Posterior cingulate gyrus (tissue), 11 donors: ENCODE results near the gene ETFB.

Experiments used
- DNase-seq, 10 donors: peaks; one replicate each; pipeline versions ENCODE4 v3.0.0 to v3.0.0-alpha.2; 2020 to 2021; ENCODE audit warnings: mixed read lengths in 3 of 10
- intact Hi-C: fragments of 100-400 bp; cut with DNase I; formaldehyde crosslinking; loops from one replicate; pipeline ENCODE4 v1.15.1; 2023

Gene ETFB

DNA sequence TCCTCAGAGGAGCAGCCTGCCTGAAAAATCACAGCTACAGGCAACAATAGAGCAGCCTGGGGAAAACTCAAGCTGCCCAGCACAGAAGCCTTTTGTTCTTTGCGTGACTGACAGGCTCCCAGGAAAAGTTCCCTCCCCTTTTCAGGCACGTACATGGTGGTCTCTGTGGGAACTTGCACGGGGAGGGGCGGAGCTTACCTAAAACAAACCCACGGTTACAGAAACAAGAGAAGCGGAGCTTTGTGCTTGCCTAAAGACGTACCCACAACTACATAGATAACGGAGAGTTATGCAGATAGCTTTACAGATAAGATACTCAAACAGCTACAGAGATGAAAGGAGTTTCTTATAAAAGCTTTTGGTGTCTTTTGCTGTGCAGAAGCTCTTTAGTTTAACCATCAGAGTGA is 11.4 kb downstream of the ETFB start:
- peak in 7 of 10 donors; percentile 25 to 92 (median 64) for DNase-seq
- intact Hi-C loops, result no loop called here

DNA sequence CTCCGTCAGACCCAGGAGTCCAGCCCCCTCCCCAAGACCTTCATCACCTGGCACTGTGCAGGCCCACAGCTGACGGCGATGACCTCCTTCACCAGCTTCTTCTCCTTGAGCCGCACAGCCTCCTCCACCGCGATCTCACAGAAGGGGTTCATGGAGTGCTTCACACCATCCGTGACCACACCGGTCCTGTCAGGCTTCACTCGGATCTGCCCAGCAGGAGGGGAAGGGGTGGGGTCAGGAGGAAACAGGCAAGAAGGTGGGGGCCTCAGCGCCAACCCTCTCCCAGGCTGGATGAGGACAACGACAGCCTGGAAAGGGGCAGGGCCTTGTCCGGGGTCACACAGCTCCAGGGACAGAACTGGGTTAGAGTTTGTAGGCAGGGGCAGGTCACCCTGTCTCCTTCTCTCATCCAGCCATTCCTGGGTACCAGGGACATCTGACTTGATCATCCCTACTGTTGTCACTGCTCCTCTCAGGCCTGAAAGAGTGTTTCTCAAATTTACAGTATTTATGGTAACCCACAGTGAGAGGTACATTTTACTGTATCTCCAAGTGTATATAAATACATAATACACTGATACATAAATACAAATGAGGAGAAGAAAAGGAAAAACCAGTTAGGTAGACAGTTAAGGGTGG is 12.0 kb downstream of the ETFB start:
- peak in 3 of 10 donors; percentile 38 to 76 (median 66) for DNase-seq
- intact Hi-C loops, result no loop called here

DNA sequence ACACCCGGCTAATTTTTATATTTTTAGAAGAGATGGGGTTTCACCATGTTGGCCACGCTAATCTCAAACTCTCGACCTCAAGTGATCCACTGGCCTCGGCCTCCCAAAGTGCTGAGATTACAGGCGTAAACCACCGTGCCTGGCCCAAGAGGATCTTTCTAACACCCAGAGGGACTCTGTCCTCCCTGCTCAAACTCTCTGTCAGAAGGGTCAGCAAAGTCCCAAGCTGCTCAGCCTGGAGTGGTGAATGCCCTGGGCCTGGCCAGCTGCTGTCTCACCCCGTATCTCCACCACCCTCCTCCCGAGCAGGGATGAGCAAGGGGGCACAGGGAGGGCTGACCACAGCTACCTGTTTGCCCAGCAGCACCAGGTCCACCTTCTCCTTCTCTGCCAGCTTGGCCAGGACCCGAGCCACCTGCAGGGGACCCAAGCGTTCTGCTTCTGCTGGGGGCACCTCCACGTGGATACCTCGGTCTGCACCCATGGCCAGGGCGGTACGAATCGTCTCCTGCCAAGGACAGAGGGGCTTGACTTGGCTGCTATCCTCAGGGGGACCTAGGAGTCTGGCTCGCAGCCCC is 13.3 kb downstream of the ETFB start:
- DNase-seq, result peak in 2 of 10 donors; percentile 46 to 49
- intact Hi-C loops, result no loop called here

DNA sequence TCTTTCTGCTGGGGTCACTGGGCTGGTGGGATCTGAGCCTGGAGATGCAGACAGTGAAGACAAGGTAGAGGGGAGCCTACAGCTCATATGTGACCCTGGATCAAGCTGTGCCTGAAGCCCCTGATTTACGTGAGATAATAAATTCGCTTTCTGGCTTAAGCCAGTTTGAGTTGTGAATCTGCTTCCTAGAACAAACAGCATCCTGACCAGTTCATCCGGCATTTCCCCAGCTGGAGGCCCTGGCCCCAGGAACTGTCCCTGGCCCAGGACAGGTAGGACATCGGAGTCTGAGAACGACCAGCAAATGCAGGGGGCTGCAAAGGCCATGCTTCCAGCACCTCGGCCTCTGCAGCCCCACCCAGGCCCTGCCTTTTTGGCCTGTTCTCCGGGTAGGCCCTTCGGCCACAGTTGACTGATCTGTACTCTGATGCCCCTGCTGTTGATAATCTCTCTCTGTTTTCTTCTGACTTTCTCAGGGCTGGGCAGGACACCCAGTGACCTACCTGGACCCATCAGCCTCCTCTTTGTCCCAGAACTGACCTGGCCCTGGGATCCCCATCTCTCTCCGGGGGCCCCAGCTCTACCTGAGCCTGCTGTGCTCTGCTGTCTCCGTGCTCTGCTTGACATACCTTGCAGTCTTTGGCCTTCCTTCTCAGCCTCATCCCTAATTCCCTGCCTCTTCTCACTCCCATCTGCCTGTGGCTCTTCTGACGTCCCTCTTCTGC is 14.8 kb downstream of the ETFB start:
- peak in 2 of 10 donors; percentile 15 to 27 for DNase-seq
- intact Hi-C loops, result no loop called here

DNA sequence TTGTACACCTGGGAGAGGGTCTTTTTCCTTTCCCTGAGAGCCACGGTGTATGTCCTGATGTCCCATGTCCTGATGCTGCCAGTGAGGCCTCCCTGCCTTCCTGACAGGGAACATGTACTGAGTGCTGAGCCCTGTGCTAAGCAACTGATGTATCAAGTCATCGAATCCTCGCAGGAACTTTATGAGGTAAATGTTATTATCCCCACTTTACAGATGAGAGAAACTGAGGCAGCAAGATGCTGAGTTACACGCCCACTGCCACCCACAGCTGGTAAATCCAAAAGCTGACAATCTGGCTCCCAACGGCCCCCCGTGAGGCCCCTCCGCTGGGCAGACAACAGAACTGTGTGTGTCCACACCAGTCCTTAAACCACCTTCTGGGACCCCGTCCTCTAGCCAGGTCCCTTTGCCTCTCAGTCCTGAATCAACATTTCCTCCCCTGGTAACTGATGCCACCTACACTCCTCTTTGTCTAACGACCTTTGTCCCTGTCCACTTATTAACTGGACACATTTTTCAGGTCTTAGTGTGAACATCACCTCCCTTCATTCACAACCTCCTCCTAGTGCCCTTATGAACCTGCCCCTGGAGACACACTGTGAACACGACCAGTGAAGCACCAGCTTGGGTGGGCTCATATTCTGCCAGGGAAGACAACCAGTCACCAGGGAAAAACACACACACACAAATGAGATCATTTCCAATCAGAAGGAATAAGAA is 18.8 kb downstream of the ETFB start:
- intact Hi-C loops, result no loop called here
- peak in 3 of 10 donors; percentile 21 to 57 (median 23) for DNase-seq

DNA sequence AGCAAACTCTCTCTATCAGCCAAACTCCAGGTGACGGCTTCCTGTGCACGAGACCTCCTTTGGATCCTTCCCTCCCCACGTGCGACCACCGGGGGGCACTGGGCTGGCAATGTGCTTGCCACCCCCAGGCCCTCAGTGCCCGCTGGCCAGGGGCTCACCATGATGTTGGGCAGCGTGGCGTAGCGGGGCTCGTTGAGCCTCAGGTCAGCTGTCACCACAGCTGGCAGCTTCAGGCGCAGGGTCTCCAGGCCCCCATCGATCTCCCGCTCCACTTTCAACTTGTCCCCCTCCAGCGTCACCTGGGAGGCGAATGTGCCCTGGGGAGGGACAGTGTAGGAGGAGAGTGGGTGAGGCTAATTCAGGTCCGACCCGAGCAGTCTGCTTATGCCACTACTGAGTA is 19.4 kb downstream of the ETFB start:
- intact Hi-C loops, result no loop called here
- DNase-seq, result peak in 3 of 10 donors; percentile 38 to 57 (median 47)

DNA sequence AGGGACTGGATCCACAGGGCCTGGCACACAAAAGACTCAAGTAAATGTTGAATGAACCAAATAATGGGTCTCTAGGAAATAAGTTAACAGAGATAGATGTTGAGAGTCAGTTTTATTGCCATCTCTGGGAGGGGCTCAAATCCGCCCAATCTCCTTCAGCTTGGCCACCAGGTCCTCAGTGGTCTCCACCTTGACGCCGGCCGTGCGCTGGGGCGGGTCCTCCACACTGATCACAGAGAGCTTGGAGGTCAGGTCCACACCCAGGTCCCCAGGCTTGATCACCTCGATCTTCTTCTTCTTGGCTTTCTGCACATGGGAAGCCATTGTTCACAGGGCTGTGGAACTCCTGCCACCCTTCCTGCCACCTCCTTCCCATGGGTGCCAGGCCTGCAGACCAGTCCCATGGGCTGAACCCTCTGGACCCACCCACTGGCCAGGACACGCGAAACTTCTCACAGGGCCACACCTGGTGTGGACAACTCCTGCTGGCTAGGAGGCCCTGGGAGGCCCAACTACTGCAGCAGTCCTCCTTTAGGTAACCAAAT is 21.0 kb downstream of the ETFB start:
- intact Hi-C loops, result no loop called here
- DNase-seq, result peak in 3 of 10 donors; percentile 53 to 71 (median 59)

DNA sequence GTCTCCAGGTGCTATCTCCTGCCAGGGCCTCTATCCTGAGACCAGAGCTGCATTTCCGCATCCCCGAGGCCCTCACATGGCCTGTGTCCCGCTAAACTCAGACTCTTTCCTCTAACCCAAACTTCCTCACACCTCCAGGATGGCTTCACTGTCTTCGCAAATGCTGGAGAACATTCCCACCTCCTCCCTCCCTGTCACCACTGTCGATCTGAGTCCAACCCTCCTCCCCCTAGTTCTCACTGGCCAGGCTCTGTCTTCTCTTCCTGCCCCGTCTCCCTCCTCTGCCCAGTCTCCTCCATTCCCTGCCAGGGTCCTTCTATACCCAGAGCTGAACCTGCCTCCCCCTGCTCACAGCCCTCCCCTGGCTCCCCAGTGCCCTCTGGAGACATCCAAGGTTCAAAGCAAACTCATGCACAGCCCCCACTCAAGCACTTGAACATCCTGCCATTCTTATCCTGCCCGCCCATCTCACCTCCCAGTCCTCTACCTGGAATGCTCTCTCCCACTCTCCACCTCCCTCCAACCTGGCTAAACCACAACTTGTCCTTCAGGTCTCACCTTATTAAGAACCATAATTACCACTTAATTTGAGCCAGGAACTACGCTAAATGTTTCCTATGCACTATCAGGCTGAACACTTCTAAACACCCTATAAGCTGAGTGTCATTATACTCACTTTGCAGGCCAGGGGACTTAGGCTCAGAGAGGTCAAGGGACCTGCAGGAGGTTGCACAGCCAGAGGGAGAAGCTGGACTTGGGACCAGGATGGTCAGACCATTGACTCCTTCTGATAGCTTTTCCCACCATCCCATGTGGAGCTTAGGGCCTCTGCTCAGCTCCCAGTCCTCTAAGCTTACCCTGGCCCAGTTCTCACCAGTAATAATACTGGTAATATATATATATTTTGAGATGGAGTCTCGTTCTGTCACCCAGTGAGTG is 23.3 kb downstream of the ETFB start:
- intact Hi-C loops, result no loop called here
- DNase-seq, result peak in 3 of 10 donors; percentile 30 to 37 (median 34)

DNA sequence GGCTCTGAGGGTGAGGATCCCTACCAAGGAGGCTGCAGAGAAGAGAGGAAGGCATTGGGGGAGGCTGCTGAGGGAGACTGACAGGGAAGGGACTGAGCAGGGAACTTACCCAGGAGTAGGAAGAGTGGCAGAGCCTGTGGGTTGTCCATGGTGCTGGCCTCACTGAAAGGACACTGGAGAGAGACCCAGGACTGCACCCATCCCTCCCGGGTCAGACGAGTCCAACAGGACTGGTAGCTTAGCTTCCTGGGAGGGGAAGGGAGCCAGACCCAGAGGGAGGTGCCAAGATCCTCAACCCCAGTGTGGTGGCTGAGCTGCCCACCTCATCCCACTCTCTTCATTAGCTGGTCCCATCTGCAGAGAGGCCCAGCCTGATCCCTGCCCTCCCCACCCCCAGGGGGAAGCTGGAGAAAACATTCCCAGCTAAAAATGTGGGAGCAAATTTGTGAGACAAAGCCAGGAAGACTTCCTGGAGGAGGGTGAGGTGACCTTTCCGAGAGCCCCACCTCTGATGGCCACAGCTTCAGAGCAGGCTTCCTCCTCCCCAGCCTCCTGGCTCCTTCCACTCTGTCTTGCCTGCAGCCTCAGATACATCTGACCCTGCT is 24.1 kb downstream of the ETFB start, which contains the start of gene VSIG10L:
Gene VSIG10L (minus strand): TSS at position 164 of the 605 bp plus-strand sequence. CDS start 15 bp downstream, at position 149.
- intact Hi-C loops, result no loop called here

DNA sequence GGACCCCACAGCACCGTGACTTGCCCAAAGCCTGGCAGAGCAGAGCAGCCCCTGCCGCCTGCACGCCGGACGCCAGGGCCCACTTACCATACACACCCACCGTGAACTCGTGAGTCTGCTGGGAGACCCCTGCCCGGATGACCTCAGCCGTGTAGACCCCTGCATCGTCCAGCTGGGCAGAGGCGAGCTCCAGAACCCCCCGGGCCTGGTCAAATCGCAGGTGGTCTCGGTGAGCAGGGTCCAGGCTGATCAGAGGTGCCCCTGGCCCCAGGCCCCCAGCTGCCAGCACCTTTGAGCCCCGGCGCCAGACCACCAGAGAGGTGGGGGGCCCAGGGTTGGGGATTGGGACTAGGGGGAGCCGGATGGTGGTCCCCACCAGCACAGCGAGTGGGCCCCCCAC is 25.1 kb downstream of the ETFB start:
- peak in 3 of 10 donors; percentile 31 to 82 (median 78) for DNase-seq
- intact Hi-C loops, result no loop called here

More for the DNA sequence above, 24.1 kb downstream of the ETFB start, which contains the start of gene VSIG10L:
- DNase-seq, result peak in 3 of 10 donors; percentile 37 to 69 (median 51)

DNA sequence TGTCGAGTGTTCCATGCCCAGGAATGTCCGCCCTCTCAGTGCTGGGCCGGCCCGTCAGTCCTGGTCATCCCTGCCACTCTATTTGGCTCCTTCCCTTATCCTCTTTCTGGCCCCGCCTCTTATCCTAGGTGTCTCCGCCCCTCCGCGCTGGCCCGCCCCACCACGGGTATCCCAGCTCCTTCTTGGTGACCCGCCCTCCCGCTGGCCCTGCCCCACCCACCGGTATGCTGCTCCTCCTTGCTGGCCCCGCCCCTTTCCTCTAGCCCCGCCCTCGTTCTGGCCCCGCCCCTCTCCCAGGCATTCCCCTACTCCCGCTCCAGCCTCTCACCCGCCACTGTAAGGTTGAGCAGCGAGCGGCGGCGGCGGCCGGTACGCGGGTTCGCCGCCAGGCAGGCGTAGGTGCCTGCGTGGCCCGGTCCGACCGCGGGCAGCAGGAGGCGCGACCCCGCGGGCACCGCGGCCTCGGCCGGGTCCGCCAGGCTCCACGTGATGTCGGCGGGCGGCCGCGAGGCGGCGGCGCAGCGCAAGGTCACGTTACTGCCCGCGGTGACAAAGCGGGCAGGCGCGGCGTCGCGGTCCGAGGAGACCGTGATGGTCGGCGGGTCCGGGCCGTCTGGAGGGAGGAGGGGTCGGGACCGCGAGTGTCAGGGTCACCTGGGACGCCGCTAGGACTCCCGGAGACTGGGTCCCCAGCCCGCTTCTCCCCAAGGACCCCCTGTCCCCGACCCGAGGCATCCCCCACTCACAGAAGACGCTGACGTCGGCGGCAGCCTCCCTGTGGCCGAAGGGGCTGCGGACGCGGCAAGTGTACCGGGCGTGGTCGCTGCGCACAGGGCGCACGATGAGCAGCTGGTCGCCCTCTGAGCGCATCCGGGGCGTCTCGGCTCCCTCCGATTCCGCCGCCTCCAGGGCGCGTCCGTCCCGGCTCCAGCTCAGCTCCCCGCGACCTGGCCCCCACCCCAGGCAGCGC is 26.2 kb downstream of the ETFB start:
- intact Hi-C loops, result loop anchor here (2.0 kb wide), 2 partner anchors 27 to 55 kb away; partner anchors contain the start of gene ETFB
- DNase-seq, result peak; percentile 82 to 99 (median 93)

DNA sequence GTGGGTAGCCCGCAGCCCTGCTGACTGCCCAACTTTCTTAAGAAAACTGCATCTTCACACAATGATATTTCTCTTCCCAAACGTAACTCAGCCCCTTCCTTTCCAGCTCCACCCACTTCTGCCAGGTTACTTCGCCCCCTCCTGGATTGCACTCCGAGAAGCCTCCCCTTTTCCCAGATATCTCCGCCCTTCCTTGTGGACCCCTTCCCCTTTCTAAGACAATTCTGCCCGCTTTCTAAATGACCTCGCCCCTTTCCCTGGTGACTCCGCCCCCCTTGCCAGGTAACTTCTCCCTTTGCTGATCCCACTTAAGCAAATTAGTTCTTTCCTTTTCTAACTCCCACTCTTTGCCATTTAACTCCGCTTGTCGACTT is 26.9 kb downstream of the ETFB start:
- no peak for DNase-seq
- intact Hi-C loops, result loop anchor here (2.0 kb wide), 2 partner anchors 28 to 56 kb away; partner anchors contain the start of gene ETFB

DNA sequence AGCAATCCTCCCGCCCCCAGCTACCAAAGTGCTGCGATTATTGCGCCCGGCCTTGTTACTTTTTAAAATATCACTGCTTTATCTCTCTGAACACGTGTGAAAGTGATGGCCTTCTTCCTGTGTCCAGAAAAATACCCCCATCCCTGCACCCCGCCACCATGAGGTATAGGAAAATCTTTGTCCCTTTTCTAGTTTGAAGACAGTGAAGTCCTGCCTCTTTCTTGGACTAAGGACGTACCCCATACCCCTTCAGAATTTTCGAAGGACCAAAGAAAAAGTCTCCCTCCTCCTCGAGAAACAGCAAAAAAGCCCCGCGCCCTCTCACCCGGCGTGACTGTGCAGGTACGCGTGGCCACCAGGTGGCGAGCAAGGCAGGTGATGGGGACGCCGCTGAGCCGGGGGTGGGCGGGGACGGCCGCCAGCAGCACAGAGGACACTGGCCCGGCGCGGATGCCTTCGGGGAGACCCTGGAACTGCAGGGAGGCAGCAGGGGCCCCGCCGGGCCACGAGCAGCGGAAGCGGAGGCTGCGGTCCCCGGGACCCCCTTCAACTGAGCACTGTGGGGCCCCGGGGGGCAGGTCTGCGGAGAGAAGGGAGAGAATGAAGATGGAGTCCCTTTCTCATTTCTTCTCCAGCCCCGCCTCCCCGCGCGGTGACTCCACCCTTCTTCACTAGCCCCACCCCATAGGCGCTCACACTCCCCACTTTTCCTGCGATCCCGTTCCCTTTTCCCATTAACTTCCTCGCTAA is 27.4 kb downstream of the ETFB start:
- intact Hi-C loops, result loop anchor here (1.0 to 2.0 kb wide), 3 partner anchors 28 to 100 kb away; partner anchors contain the start of gene ETFB

DNA sequence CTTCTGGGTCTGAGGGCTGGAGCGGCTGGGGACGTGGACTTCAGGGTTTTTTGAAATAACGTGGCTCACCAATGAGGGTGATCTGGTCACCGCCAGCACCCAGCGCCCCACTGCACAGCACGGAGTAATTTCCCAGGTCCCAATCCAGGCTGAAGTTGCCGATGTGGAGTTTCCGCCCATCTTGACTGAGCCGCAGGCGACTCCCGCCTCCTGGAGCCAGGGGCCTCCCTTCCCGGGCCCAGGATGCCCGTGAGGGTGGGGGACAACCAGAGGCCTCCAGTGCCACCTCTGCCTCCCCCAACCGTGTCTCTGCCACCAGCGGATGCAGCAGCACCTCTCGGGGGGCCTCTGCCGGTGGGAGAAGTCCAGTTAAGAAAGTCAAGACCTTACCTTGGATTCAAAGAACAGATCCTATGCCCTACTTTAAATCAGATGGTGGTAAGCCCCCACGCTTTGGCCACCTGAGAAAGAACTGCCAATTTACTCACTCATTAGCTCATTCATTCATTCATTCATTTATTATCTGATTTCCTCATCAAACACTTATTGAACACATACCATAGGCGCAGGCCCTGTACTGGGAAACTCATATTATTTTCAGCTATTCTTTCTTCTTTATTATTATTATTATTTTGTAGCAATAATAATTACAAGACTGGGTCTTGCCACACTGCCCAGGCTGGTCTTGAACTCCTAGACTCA is 28.2 kb downstream of the ETFB start:
- intact Hi-C loops, result loop anchor here (1.0 to 2.0 kb wide), 3 partner anchors 29 to 100 kb away; partner anchors contain the start of gene ETFB
- peak in 3 of 10 donors; percentile 59 to 73 (median 62) for DNase-seq

More for the DNA sequence above, 27.4 kb downstream of the ETFB start:
- peak; percentile 39 to 95 (median 72) for DNase-seq

DNA sequence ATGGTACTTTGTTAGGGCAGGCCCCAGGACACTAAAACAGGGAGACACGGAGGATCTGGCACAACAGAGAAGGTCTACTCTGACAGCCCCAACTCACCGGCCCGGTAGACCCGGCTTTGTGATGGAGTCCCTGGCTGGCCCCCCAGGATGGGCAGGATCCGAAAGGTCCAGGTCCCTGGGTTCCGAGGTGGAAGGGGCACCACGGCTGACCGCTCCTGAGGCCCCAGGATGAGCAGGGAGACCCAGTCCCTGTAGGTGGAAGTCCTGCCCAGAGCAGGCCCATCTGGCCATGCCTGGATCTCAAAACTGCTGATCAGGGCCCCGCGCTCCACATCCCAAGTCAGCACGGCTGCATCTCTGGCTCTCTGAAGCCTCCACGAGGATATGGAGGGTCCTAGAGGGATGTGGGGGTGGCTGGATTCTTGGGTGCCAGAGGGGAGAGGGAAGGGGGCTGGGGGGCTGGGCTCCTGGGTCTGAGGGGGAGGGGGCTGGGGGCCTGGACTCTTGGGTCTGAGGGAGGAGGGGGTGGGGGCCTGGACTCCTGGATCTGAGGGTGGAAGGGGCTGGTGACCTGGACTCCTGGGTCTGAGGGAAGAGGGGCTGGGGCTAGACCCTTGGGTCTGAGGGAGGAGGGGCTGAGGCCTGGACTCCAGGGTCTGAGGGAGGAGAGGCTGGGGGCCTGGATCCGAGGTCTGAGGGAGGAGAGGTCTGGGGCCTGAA is 28.9 kb downstream of the ETFB start:
- peak in 3 of 10 donors; percentile 42 to 73 (median 67) for DNase-seq
- intact Hi-C loops, result no loop called here
